Thymus (tissue), 14 donors: ENCODE measurements around the gene CDKN2C. TPM values are rescaled to one million over a fixed set of nuclear protein-coding genes. Genes with fewer than 3 reads are reported as not detected.
A peak's percentile ranks its signal among the peaks of the same experiment; 100 is the strongest.

Experiments
- DNase-seq, 9 donors: peaks; one replicate each; pipeline ENCODE4 v3.0.0-alpha.2; 2013; ENCODE audit warnings: low spot score in 9 of 9, low read depth in 6 of 9, missing footprints in 1 of 9
- H3K27ac ChIP-seq, 2 donors: one replicate each; pipeline ENCODE4 v1.5.1; 2013; ENCODE audit warnings: control low read depth in 1 of 2, low read depth in 1 of 2, low read length in 1 of 2, mild to moderate bottlenecking in 1 of 2, moderate library complexity in 1 of 2
- H3K27me3 ChIP-seq, 2 donors: one replicate each; pipeline ENCODE4 v1.5.1; 2013; ENCODE audit warnings: low read length in 1 of 2; ENCODE audit not compliant: control insufficient read depth in 2 of 2, insufficient read depth in 1 of 2
- H3K36me3 ChIP-seq, 2 donors: one replicate each; pipeline ENCODE4 v1.5.1; 2013; ENCODE audit warnings: low read length in 1 of 2, mild to moderate bottlenecking in 1 of 2, moderate library complexity in 1 of 2; ENCODE audit not compliant: control insufficient read depth in 2 of 2, insufficient read depth in 2 of 2
- H3K4me1 ChIP-seq, 2 donors: one replicate each; pipeline ENCODE4 v1.5.1; 2013; ENCODE audit warnings: low read length in 2 of 2; ENCODE audit not compliant: control insufficient read depth in 2 of 2, insufficient read depth in 2 of 2
- H3K4me3 ChIP-seq, 2 donors: one replicate each; pipeline ENCODE4 v1.5.1; 2013; ENCODE audit warnings: low read length in 2 of 2, control low read depth in 1 of 2, mild to moderate bottlenecking in 1 of 2
- H3K9me3 ChIP-seq, 2 donors: one replicate each; pipeline ENCODE4 v1.5.1; 2013; ENCODE audit warnings: low read length in 1 of 2, mild to moderate bottlenecking in 1 of 2; ENCODE audit not compliant: control insufficient read depth in 2 of 2, insufficient read depth in 1 of 2
- WGBS: extraction: QIAGEN DNeasy Blood & Tissue Kit; methylation state at CpG from one replicate; pipeline ENCODE4 v1.1.7; 2013; 5-methylcytosine and 5-hydroxymethylcytosine counted together
- long read RNA-seq, 10 donors: transcript quantifications; one replicate each; lab custom pipeline, GENCODE V29; 2026
- polyA plus RNA-seq: library from polyadenylated mRNA; stranded (reverse); fragments of 200-250 nt; gene quantifications from one replicate; pipeline ENCODE4 v1.2.3, GENCODE V29; 2013
- total RNA-seq: library from RNA; stranded (reverse); fragments of 120-200 nt; gene quantifications from one replicate; pipeline ENCODE4 v1.2.4, GENCODE V29; 2013
- donor health status: healthy.

CDKN2C gene
- total RNA-seq (34.3 TPM), polyA plus RNA-seq (24.2 TPM)
- long read RNA-seq, donor 1, partial matches to known transcripts = 0 of 2 reads
- long read RNA-seq, donor 1, other reads (novel, unspliced or antisense) = 0 of 2 reads
- long read RNA-seq, donor 2, transcript CDKN2C-203 (3 exons, 2,086 nt) = major isoform, 30 of 33 reads
- long read RNA-seq, donor 2, partial matches to known transcripts = 0 of 33 reads
- long read RNA-seq, donor 2, other reads (novel, unspliced or antisense) = 0 of 33 reads
- long read RNA-seq, donor 3, transcript CDKN2C-202 (2 exons, 1,220 nt) = minor isoform, 8 of 32 reads
- long read RNA-seq, donor 3, transcript CDKN2C-203 (3 exons, 2,086 nt) = major isoform, 24 of 32 reads
- long read RNA-seq, donor 3, partial matches to known transcripts = 0 of 32 reads
- long read RNA-seq, donor 3, other reads (novel, unspliced or antisense) = 0 of 32 reads
- long read RNA-seq, donor 4, partial matches to known transcripts = 0 of 5 reads
- long read RNA-seq, donor 4, other reads (novel, unspliced or antisense) = 0 of 5 reads
- long read RNA-seq, donor 5, transcript CDKN2C-202 (2 exons, 1,220 nt) = minor isoform, 10 of 28 reads
- long read RNA-seq, donor 5, transcript CDKN2C-203 (3 exons, 2,086 nt) = major isoform, 18 of 28 reads
- long read RNA-seq, donor 5, partial matches to known transcripts = 0 of 28 reads
- long read RNA-seq, donor 5, other reads (novel, unspliced or antisense) = 0 of 28 reads
- long read RNA-seq, donor 6, transcript CDKN2C-203 (3 exons, 2,086 nt) = major isoform, 7 of 21 reads
- long read RNA-seq, donor 6, transcript CDKN2C-202 (2 exons, 1,220 nt) = minor isoform, 5 of 21 reads
- long read RNA-seq, donor 6, partial matches to known transcripts = 9 of 21 reads
- long read RNA-seq, donor 6, other reads (novel, unspliced or antisense) = 0 of 21 reads
- long read RNA-seq, donor 7, transcript CDKN2C-203 (3 exons, 2,086 nt) = minor isoform, 6 of 34 reads
- long read RNA-seq, donor 7, transcript CDKN2C-202 (2 exons, 1,220 nt) = major isoform, 15 of 34 reads
- long read RNA-seq, donor 7, partial matches to known transcripts = 13 of 34 reads
- long read RNA-seq, donor 7, other reads (novel, unspliced or antisense) = 0 of 34 reads
- long read RNA-seq, donor 8, transcript CDKN2C-203 (3 exons, 2,086 nt) = major isoform, 7 of 9 reads
- long read RNA-seq, donor 8, partial matches to known transcripts = 0 of 9 reads
- long read RNA-seq, donor 8, other reads (novel, unspliced or antisense) = 0 of 9 reads
- long read RNA-seq, donor 9, transcript CDKN2C-202 (2 exons, 1,220 nt) = minor isoform, 7 of 25 reads
- long read RNA-seq, donor 9, transcript CDKN2C-203 (3 exons, 2,086 nt) = major isoform, 11 of 25 reads
- long read RNA-seq, donor 9, partial matches to known transcripts = 7 of 25 reads
- long read RNA-seq, donor 9, other reads (novel, unspliced or antisense) = 0 of 25 reads
- long read RNA-seq, donor 10, transcript CDKN2C-203 (3 exons, 2,086 nt) = major isoform, 6 of 10 reads
- long read RNA-seq, donor 10, partial matches to known transcripts = 0 of 10 reads
- long read RNA-seq, donor 10, other reads (novel, unspliced or antisense) = 0 of 10 reads

- Histone ChIP-seq H3K27ac (peak within 1 kb of the TSS; percentile 95 to 98), H3K4me1 (peaks cover 5 to 10% of the 10 kb centered on the region in 2 donors), H3K27me3 (peaks cover 0 to 10% of the 10 kb centered on the region in 2 donors), H3K9me3 (no peaks in the 10 kb centered on the region), H3K4me3 (peak within 1 kb of the TSS; percentile 90 to 91), H3K36me3 (peaks cover 0 to 8% of the 10 kb centered on the region in 2 donors)
- DNase-seq = peak; percentile 66 to 93 (median 80)
- under 1% methylated on average over 44 of the region's 44 CpGs for WGBS
Measured at GRCh38 chr1:50969611-50970508, at the start of gene CDKN2C. CDKN2C (plus strand) TSS chr1:50970245; CDS start chr1:50970369, 124 bp downstream.

- Histone ChIP-seq H3K9me3 (peaks cover 0 to 17% of the 10 kb centered on the region in 2 donors), H3K27me3 (no peaks in the 10 kb centered on the region), H3K4me3 (no peak overlapping the region), H3K4me1 (no peaks in the 10 kb centered on the region), H3K36me3 (no peaks in the 10 kb centered on the region), H3K27ac (no peak overlapping the region)
- no peak for DNase-seq
- WGBS = 98% methylated on average over 1 of the region's 1 CpG
Measured at GRCh38 chr1:50920409-50920808, 49.6 kb upstream of the CDKN2C start.

- Histone ChIP-seq H3K36me3 (no peaks in the 10 kb centered on the region), H3K27ac (no peak overlapping the region), H3K9me3 (peaks cover 0 to 17% of the 10 kb centered on the region in 2 donors), H3K4me3 (no peak overlapping the region), H3K27me3 (no peaks in the 10 kb centered on the region), H3K4me1 (no peaks in the 10 kb centered on the region)
- WGBS = 97% methylated on average over 4 of the region's 4 CpGs
- no peak for DNase-seq
Measured at GRCh38 chr1:50921029-50921428, 49.0 kb upstream of the CDKN2C start.

- Histone ChIP-seq H3K4me3 (no peak overlapping the region), H3K27me3 (no peaks in the 10 kb centered on the region), H3K9me3 (peaks cover 0 to 17% of the 10 kb centered on the region in 2 donors), H3K4me1 (no peaks in the 10 kb centered on the region), H3K27ac (no peak overlapping the region), H3K36me3 (no peaks in the 10 kb centered on the region)
- DNase-seq = no peak
- WGBS = 98% methylated on average over 1 of the region's 1 CpG
Measured at GRCh38 chr1:50923564-50923963, 46.5 kb upstream of the CDKN2C start.

- H3K27me3 ChIP-seq = no peaks in the 10 kb centered on the region
- H3K36me3 ChIP-seq = no peaks in the 10 kb centered on the region
- H3K4me1 ChIP-seq = no peaks in the 10 kb centered on the region
- no peaks in the 10 kb centered on the region for H3K9me3 ChIP-seq
- DNase-seq = peak in 8 of 9 donors; percentile 4 to 50 (median 10)
- no peak overlapping the region for H3K27ac ChIP-seq
- no peak overlapping the region for H3K4me3 ChIP-seq
- 70% methylated on average over 2 of the region's 2 CpGs for WGBS
Measured at GRCh38 chr1:50929376-50929958, 40.6 kb upstream of the CDKN2C start.

GRCh38 chr1:50930193-50930592 is 39.9 kb upstream of the CDKN2C start:
- H3K27ac ChIP-seq = no peak overlapping the region
- H3K9me3 ChIP-seq = no peaks in the 10 kb centered on the region
- no peaks in the 10 kb centered on the region for H3K27me3 ChIP-seq
- H3K36me3 ChIP-seq = no peaks in the 10 kb centered on the region
- no peaks in the 10 kb centered on the region for H3K4me1 ChIP-seq
- H3K4me3 ChIP-seq = no peak overlapping the region
- no peak for DNase-seq

- Histone ChIP-seq H3K9me3 (no peaks in the 10 kb centered on the region), H3K36me3 (no peaks in the 10 kb centered on the region), H3K27me3 (no peaks in the 10 kb centered on the region), H3K4me1 (no peaks in the 10 kb centered on the region), H3K4me3 (no peak overlapping the region), H3K27ac (no peak overlapping the region)
- 93% methylated on average over 6 of the region's 6 CpGs for WGBS
- DNase-seq = no peak
Measured at GRCh38 chr1:50930965-50931737, 38.9 kb upstream of the CDKN2C start.
